OCI-LY3 (cell line): ENCODE data around the gene RPS6KB2.
A peak's percentile ranks its signal among the peaks of the same experiment; 100 is the strongest.

Source experiments
- H2AFZ ChIP-seq: fragments of 200-600, 300-600 bp; shearing (Covaris generic); 2 replicates; pipeline ENCODE4 v1.6.0; 2014; ENCODE audit warnings: antibody characterized with exemption, low read depth, low read length
- H3K27ac ChIP-seq: fragments of 200-600, 300-600 bp; sonication (generic); 2 replicates; pipeline ENCODE4 v1.5.1; 2014; ENCODE audit warnings: mild to moderate bottlenecking, low read length, moderate library complexity, mixed read lengths
- H3K27me3 ChIP-seq: fragments of 200-600, 300-600 bp; sonication (generic); 2 replicates; pipeline ENCODE4 v1.6.1; 2014; ENCODE audit warnings: low read depth, low read length, mixed read lengths
- H3K36me3 ChIP-seq: fragments of 200-600, 300-600 bp; sonication (generic); replicated peaks from 2 replicates; pipeline ENCODE3; 2014; ENCODE audit warnings: low read depth, low read length, mixed read lengths
- H3K4me1 ChIP-seq: fragments of 300-600, 200-600 bp; sonication (generic); 2 replicates; pipeline ENCODE4 v1.6.1; 2014; ENCODE audit warnings: low read length, mixed read lengths
- H3K4me2 ChIP-seq: fragments of 200-600, 300-600 bp; sonication (generic); 2 replicates; pipeline ENCODE4 v1.6.1; 2014; ENCODE audit warnings: low read length, mixed read lengths
- H3K4me3 ChIP-seq: fragments of 300-600, 200-600 bp; sonication (generic); 2 replicates; pipeline ENCODE4 v1.5.1; 2014; ENCODE audit warnings: antibody characterized with exemption, mild to moderate bottlenecking, low read length, moderate library complexity
- H3K79me2 ChIP-seq: fragments of 300-600, 200-600 bp; shearing (Covaris generic); 2 replicates; pipeline ENCODE4 v1.6.1; 2014; ENCODE audit warnings: mild to moderate bottlenecking, low read length, mixed read lengths
- H3K9ac ChIP-seq: fragments of 300-600, 200-600 bp; shearing (Covaris generic); 2 replicates; pipeline ENCODE4 v1.6.0; 2014; ENCODE audit warnings: mild to moderate bottlenecking, low read length, moderate library complexity
- H3K9me3 ChIP-seq: fragments of 200-600, 300-600 bp; shearing (Covaris generic); 2 replicates; pipeline ENCODE4 v1.6.1; 2014; ENCODE audit warnings: low read length, mixed read lengths; ENCODE audit not compliant: insufficient read depth
- H4K20me1 ChIP-seq: fragments of 200-600, 300-600 bp; sonication (generic); 2 replicates; pipeline ENCODE4 v1.6.1; 2016; ENCODE audit warnings: low read length, mixed read lengths; ENCODE audit not compliant: insufficient read depth
- EZH2phosphoT487 ChIP-seq: fragments of 200-600 bp; shearing (Covaris generic); IDR thresholded peaks from 2 replicates; pipeline ENCODE4 v1.6.1; 2018; ENCODE audit warnings: antibody characterized with exemption, mixed run types, low read depth
- TF ChIP-seq, protein P1 (sequence below): fragments of 200-600, 300-600 bp; sonication (generic); IDR thresholded peaks from 2 replicates; pipeline ENCODE4 v1.5.1; 2014; ENCODE audit warnings: antibody characterized with exemption, low read length, low read depth

Gene RPS6KB2

DNA sequence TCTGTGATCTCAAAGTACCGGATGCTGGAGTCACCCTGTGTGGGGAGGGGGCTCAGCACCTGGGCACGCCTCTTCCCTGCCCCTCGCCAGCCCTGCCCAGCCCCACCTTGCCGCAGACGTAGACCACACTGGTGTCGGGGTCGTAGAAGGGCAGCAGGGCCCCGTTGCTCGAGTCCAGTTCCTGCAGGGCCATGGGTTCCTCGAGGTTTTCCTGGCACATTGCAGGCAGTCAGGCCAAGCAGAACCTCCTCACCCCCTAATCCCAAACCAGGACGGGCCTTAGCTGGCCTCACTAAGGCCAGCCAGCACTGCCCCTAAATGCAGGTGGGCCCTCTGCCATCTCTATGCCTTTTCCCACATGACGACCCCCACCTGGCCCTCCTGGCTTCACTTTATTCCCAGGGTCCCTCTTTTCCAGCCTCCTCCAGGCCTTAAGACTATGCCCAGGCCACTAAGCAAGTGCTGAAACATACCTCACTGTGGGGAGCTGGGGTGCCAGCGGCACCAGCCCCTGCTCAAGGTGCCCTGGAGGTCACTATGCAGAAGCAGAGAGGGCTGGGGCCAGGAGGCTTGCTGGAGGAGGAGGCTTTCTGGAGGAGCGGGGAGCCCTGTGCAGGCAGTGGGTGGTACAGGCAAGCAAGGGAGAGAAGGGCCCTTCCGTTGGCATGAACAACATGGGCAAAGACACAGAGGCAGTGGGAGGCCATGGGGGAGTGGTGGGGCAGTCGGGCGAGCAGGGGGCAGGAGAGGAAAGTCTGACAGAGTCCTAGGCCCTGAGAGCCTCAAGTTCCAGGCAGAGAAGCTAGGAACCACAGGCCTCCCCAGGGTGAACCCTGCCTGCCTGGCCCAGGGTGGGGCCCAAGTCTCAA lies 12.2 kb downstream of the RPS6KB2 start:
- Histone ChIP-seq H4K20me1 (no peaks in the 10 kb centered on the region), H3K4me1 (peaks cover 56% of the 10 kb centered on the region), H3K4me3 (no peak overlapping the region)

DNA sequence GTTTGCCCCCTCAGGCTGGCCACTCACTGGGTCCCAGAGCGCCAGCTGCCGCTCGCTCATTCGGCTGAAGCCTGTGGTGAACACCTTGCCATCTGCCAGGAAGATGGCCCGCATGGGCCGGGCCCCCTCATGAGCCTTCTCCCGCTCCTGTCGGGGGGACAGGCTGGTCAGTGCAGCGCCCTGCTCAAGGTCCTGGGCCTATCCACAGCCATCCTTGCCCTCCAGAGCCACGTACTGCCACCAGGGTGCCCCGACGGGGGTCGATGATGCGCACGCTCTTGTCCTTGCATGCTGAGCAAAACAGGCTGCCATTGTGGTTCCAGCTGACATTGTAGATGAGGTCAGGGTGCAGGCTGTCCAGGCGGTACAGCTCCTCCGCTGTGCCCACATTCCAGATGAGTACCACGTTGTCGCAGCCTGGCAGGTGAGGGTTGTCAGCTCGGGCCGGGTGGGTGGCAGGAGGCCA lies 12.8 kb downstream of the RPS6KB2 start:
- H3K9me3 ChIP-seq = no peaks in the 10 kb centered on the region
- H3K4me3 ChIP-seq = no peak overlapping the region
- peak overlapping the region; percentile 18; the same call in 1 of the 2 replicates for H3K27ac ChIP-seq
- H3K79me2 ChIP-seq = peaks cover 27% of the 10 kb centered on the region
- TF ChIP-seq, protein P1, sequence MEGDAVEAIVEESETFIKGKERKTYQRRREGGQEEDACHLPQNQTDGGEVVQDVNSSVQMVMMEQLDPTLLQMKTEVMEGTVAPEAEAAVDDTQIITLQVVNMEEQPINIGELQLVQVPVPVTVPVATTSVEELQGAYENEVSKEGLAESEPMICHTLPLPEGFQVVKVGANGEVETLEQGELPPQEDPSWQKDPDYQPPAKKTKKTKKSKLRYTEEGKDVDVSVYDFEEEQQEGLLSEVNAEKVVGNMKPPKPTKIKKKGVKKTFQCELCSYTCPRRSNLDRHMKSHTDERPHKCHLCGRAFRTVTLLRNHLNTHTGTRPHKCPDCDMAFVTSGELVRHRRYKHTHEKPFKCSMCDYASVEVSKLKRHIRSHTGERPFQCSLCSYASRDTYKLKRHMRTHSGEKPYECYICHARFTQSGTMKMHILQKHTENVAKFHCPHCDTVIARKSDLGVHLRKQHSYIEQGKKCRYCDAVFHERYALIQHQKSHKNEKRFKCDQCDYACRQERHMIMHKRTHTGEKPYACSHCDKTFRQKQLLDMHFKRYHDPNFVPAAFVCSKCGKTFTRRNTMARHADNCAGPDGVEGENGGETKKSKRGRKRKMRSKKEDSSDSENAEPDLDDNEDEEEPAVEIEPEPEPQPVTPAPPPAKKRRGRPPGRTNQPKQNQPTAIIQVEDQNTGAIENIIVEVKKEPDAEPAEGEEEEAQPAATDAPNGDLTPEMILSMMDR = no peak
- no peak for TF ChIP-seq EZH2phosphoT487
- no peak overlapping the region for H3K9ac ChIP-seq
- no peaks in the 10 kb centered on the region for H3K27me3 ChIP-seq
- H3K36me3 ChIP-seq = peaks cover 10% of the 10 kb centered on the region
- no peak overlapping the region for H3K4me2 ChIP-seq
- H4K20me1 ChIP-seq = no peaks in the 10 kb centered on the region
- H3K4me1 ChIP-seq = peaks cover 56% of the 10 kb centered on the region
- H2AFZ ChIP-seq = no peak overlapping the region

More for the DNA sequence above, 12.2 kb downstream of the RPS6KB2 start:
- Histone ChIP-seq H2AFZ (no peak overlapping the region), H3K4me2 (no peak overlapping the region), H3K27ac (peak overlapping the region; percentile 18), H3K79me2 (peaks cover 34% of the 10 kb centered on the region), H3K36me3 (peaks cover 16% of the 10 kb centered on the region), H3K9me3 (no peaks in the 10 kb centered on the region), H3K9ac (no peak overlapping the region), H3K27me3 (no peaks in the 10 kb centered on the region)
- TF ChIP-seq EZH2phosphoT487 = no peak
- TF ChIP-seq, protein P1 = no peak

DNA sequence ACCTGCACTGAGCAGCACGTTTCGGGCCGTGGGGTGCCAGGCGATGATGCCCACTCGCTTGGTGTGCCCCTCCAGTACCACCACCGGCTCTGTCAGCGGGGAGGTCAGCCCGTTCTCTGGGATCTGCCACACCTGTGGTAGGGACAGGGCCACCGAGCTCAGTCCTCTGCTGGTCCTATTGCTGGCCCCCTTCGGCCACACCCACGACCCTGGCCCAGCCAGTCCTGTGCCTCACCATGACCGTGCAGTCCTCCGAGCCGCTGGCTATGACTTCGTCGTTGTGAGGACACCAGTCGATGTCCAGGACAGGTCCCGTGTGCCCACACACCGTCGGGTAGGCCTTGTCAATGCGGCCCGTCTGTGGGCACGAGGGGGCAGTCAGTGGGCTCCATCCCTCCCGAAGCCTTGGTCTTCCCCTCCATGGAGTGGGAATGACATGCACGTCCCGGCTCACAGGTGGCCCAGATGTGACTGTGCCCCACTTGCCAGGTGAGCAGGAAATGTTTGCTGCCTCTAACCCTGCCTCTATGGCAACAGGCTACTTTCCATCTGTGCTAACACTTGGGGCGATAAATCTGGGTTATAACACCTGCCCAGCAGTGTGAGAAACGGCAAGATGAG lies 13.5 kb downstream of the RPS6KB2 start:
- Histone ChIP-seq H3K79me2 (peaks cover 22% of the 10 kb centered on the region), H4K20me1 (no peaks in the 10 kb centered on the region), H3K27me3 (no peaks in the 10 kb centered on the region), H3K36me3 (peaks cover 7% of the 10 kb centered on the region), H3K4me3 (no peak overlapping the region), H3K27ac (peak overlapping the region; percentile 67), H3K9me3 (no peaks in the 10 kb centered on the region), H2AFZ (no peak overlapping the region), H3K4me2 (no peak overlapping the region), H3K9ac (no peak overlapping the region), H3K4me1 (peaks cover 58% of the 10 kb centered on the region)
- no peak for TF ChIP-seq EZH2phosphoT487
- TF ChIP-seq, protein P1 = no peak
